ENCODE results near the gene ERC2. TPM values are rescaled to one million over a fixed set of nuclear protein-coding genes. Genes with fewer than 3 reads are reported as not detected.

Gene ERC2
- total and polyA plus RNA-seq, 2 of the 13 experiments (the other 11 are each of a cell fraction or from before 2014, with no cell fraction given) = 0.16 to 0.22 TPM

DNA sequence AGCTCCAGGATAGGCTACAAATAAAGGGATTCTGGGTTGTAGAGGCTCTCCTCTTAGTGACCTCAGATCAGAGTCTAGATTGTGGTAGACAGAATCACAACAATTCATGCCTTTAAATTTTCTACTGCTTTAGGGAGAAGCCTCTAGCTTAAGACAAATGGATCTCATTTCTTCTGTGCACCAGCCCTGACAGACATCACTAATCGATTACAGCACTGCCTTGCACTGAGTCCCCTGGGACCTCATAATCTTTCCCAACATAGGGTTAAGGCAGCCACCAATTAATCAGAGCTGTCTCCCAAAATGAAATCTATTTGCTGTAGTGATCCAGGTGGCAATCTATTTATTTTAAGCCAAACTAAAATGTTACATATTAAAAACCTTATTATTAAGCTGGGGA is 544.6 kb downstream of the ERC2 start:
- no peaks in the 10 kb centered on the region for H3K4me1 ChIP-seq (ENCODE audit: insufficient read depth, low read length)
- no peaks in the 10 kb centered on the region for H3K27me3 ChIP-seq (ENCODE audit: control insufficient read depth in 1 of 2, insufficient read depth in 2 of 2, low read length in 2 of 2)
- H3K9ac ChIP-seq (ENCODE audit: insufficient read depth, low read depth, low read length) = no peak overlapping the region
- TF ChIP-seq ZNF264 (CRISPR knock-in tag; IDR thresholded peaks at IDR 0.05) (no peak), ZNF207 (IDR thresholded peaks at IDR 0.05; ENCODE audit: borderline replicate concordance) (no peak), MLX (CRISPR knock-in tag; IDR thresholded peaks at IDR 0.05) (no peak), SOX5 (CRISPR knock-in tag; IDR thresholded peaks at IDR 0.05; ENCODE audit: borderline replicate concordance) (no peak), ZNF510 (CRISPR knock-in tag; IDR thresholded peaks at IDR 0.05; ENCODE audit: low read depth) (no peak), CBX1 (IDR thresholded peaks at IDR 0.05; ENCODE audit: low read depth) (no peak), ZSCAN31 (CRISPR knock-in tag; IDR thresholded peaks at IDR 0.05; ENCODE audit: low read depth) (no peak), SUZ12 (IDR thresholded peaks at IDR 0.05; ENCODE audit: low read depth, low read length) (no peak), ZNF615 (CRISPR knock-in tag; IDR thresholded peaks at IDR 0.05; ENCODE audit: borderline replicate concordance) (no peak), KLF16 (CRISPR knock-in tag; IDR thresholded peaks at IDR 0.05) (no peak)
- H3K27ac ChIP-seq (ENCODE audit: extremely low read length, insufficient read depth, low read length) = no peak overlapping the region
- no peak overlapping the region for H3K4me2 ChIP-seq (ENCODE audit: low read depth, low read length)
- FAIRE-seq (no peak), ATAC-seq (no peak), DNase-seq (ENCODE audit: low spot score) (no peak)
- no peak overlapping the region for H3K4me3 ChIP-seq (replicated peaks in 1 of 3; ENCODE audit: insufficient read depth in 1 of 3, low read depth in 2 of 3, low read length in 3 of 3)
- H3K36me3 ChIP-seq (replicated peaks in 1 of 2; ENCODE audit: control insufficient read depth in 1 of 2, insufficient read depth in 2 of 2, low read length in 2 of 2) = no peaks in the 10 kb centered on the region
- no peak overlapping the region for H2AFZ ChIP-seq (ENCODE audit: low read length)
- CTCF ChIA-PET (ENCODE audit: low intra/inter-chr PET ratio, low total read pairs) = no interaction called here
- no peaks in the 10 kb centered on the region for H4K20me1 ChIP-seq (ENCODE audit: insufficient read depth, low read length)
- no peaks in the 10 kb centered on the region for H3K79me2 ChIP-seq (ENCODE audit: insufficient read depth, low read length)
- in situ Hi-C loops (cut with HindIII; ENCODE audit: extremely low pct_ligation_motif_present, low pct_unique_long_range_greater_than_20kb) = loop anchor here (25.0 kb wide), 1 partner anchor 1061 kb away; no protein-coding TSS in a partner anchor
- POLR2A ChIA-PET = no interaction called here
- intact Hi-C loops (cut with micrococcal nuclease; ENCODE audit: unreplicated experiment) = no loop called here
- BruUV-seq (replicated peaks) = no TSS peak
- WGBS (ENCODE audit: low lambda C conversion rate) = 0% methylated on average over 1 of the region's 1 CpG
- no peaks in the 10 kb centered on the region for H3K9me3 ChIP-seq (ENCODE audit: low read length)

DNA sequence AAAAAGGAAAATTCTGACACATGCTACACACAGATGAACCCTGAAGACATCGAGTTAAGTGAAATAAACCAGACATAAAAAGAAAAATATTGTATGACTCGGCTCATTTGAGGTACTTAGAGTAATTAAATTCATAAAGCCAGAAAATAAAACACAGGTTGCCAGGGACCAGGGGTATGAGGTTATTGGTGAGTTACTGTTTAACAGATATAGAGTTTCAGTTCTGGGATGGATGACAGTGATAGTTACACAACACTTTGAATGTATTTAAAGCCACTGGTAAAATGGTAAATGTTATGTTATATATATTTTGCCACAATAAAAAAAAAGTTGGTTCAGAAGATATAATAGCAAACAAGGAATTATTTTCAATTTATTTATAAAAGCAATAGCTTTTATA is 545.1 kb downstream of the ERC2 start:
- H3K4me3 ChIP-seq (replicated peaks in 1 of 3; ENCODE audit: insufficient read depth in 1 of 3, low read depth in 2 of 3, low read length in 3 of 3) = no peak overlapping the region
- no TSS peak for BruUV-seq (replicated peaks)
- FAIRE-seq (no peak), ATAC-seq (no peak), DNase-seq (ENCODE audit: low spot score) (no peak)
- intact Hi-C loops (cut with micrococcal nuclease; ENCODE audit: unreplicated experiment) = no loop called here
- no peaks in the 10 kb centered on the region for H3K36me3 ChIP-seq (replicated peaks in 1 of 2; ENCODE audit: control insufficient read depth in 1 of 2, insufficient read depth in 2 of 2, low read length in 2 of 2)
- no peaks in the 10 kb centered on the region for H3K27me3 ChIP-seq (ENCODE audit: control insufficient read depth in 1 of 2, insufficient read depth in 2 of 2, low read length in 2 of 2)
- no peaks in the 10 kb centered on the region for H3K9me3 ChIP-seq (ENCODE audit: low read length)
- ChIA-PET CTCF (ENCODE audit: low intra/inter-chr PET ratio, low total read pairs) (no interaction called here), POLR2A (no interaction called here)
- no peak overlapping the region for H2AFZ ChIP-seq (ENCODE audit: low read length)
- no peak overlapping the region for H3K4me2 ChIP-seq (ENCODE audit: low read depth, low read length)
- in situ Hi-C loops (cut with HindIII; ENCODE audit: extremely low pct_ligation_motif_present, low pct_unique_long_range_greater_than_20kb) = loop anchor here (25.0 kb wide), 1 partner anchor 1061 kb away; no protein-coding TSS in a partner anchor
- H3K27ac ChIP-seq (ENCODE audit: extremely low read length, insufficient read depth, low read length) = no peak overlapping the region
- WGBS (ENCODE audit: low lambda C conversion rate) = 3% methylated on average over 2 of the region's 2 CpGs
- no peaks in the 10 kb centered on the region for H3K4me1 ChIP-seq (ENCODE audit: insufficient read depth, low read length)
- no peaks in the 10 kb centered on the region for H4K20me1 ChIP-seq (ENCODE audit: insufficient read depth, low read length)
- no peak overlapping the region for H3K9ac ChIP-seq (ENCODE audit: insufficient read depth, low read depth, low read length)
- no peaks in the 10 kb centered on the region for H3K79me2 ChIP-seq (ENCODE audit: insufficient read depth, low read length)
- TF ChIP-seq, protein P1, sequence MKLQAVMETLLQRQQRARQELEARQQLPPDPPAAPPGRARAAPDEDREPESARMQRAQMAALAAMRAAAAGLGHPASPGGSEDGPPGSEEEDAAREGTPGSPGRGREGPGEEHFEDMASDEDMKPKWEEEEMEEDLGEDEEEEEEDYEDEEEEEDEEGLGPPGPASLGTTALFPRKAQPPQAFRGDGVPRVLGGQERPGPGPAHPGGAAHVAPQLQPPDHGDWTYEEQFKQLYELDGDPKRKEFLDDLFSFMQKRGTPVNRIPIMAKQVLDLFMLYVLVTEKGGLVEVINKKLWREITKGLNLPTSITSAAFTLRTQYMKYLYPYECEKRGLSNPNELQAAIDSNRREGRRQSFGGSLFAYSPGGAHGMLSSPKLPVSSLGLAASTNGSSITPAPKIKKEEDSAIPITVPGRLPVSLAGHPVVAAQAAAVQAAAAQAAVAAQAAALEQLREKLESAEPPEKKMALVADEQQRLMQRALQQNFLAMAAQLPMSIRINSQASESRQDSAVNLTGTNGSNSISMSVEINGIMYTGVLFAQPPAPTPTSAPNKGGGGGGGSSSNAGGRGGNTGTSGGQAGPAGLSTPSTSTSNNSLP (IDR thresholded peaks at IDR 0.05; ENCODE audit: low read depth, low read length) = no peak
- TF ChIP-seq FOSL2 (CRISPR knock-in tag; IDR thresholded peaks at IDR 0.05) (no peak), NR2F2 (IDR thresholded peaks at IDR 0.05; ENCODE audit: borderline replicate concordance, low read depth) (no peak)
- TF ChIP-seq, protein P2, sequence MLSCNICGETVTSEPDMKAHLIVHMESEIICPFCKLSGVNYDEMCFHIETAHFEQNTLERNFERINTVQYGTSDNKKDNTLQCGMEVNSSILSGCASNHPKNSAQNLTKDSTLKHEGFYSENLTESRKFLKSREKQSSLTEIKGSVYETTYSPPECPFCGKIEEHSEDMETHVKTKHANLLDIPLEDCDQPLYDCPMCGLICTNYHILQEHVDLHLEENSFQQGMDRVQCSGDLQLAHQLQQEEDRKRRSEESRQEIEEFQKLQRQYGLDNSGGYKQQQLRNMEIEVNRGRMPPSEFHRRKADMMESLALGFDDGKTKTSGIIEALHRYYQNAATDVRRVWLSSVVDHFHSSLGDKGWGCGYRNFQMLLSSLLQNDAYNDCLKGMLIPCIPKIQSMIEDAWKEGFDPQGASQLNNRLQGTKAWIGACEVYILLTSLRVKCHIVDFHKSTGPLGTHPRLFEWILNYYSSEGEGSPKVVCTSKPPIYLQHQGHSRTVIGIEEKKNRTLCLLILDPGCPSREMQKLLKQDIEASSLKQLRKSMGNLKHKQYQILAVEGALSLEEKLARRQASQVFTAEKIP (CRISPR knock-in tag; IDR thresholded peaks at IDR 0.05; ENCODE audit: borderline replicate concordance) = no peak
